ENCODE data around the gene SLC25A24. TPM values are rescaled to one million over a fixed set of nuclear protein-coding genes. Genes with fewer than 3 reads are reported as not detected.

Gene SLC25A24
- total RNA-seq, 1 experiment from 2014 or later, result 21.0 TPM

GRCh38 chr1:108130794-108131193 lies 69.3 kb downstream of the SLC25A24 start:
- Mint-ChIP-seq H3K9me3 (ENCODE audit: unreplicated experiment) (peaks cover 8% of the 10 kb centered on the region), H3K27ac (ENCODE audit: low read depth, unreplicated experiment) (no peak overlapping the region), H3K4me1 (ENCODE audit: insufficient read depth, unreplicated experiment) (no peaks in the 10 kb centered on the region), H3K27me3 (ENCODE audit: insufficient read depth, unreplicated experiment) (no peaks in the 10 kb centered on the region), H3K36me3 (ENCODE audit: insufficient read depth, unreplicated experiment) (peaks cover 26% of the 10 kb centered on the region), H3K4me3 (ENCODE audit: unreplicated experiment) (no peak overlapping the region)
- ChIA-PET POLR2A (no interaction called here), CTCF (interaction anchor here (0.7 to 8.0 kb wide), 3 partner anchors 70 to 378 kb away, joined by 3 to 382 read pairs (median 6); partner anchors contain the start of gene SLC25A24)
- TF ChIP-seq CTCF (IDR thresholded peaks at IDR 0.05; ENCODE audit: unreplicated experiment), result no peak
- intact Hi-C loops (cut with micrococcal nuclease), result no loop called here
- DNase-seq (ENCODE audit: unreplicated experiment), result no peak
- BruUV-seq (replicated peaks), result no TSS peak

GRCh38 chr1:108129999-108130398 lies 70.1 kb downstream of the SLC25A24 start:
- no peaks in the 10 kb centered on the region for H3K27me3 Mint-ChIP-seq (ENCODE audit: insufficient read depth, unreplicated experiment)
- no peaks in the 10 kb centered on the region for H3K4me1 Mint-ChIP-seq (ENCODE audit: insufficient read depth, unreplicated experiment)
- ChIA-PET POLR2A (interaction anchor here (1.8 kb wide), 1 partner anchor 348 kb away, joined by 7 read pairs; no protein-coding TSS in a partner anchor), CTCF (interaction anchor here (0.7 to 8.0 kb wide), 5 partner anchors 70 to 605 kb away, joined by 3 to 382 read pairs (median 4); partner anchors contain the start of gene SLC25A24)
- no TSS peak for BruUV-seq (replicated peaks)
- no peak for DNase-seq (ENCODE audit: unreplicated experiment)
- H3K27ac Mint-ChIP-seq (ENCODE audit: low read depth, unreplicated experiment), result no peak overlapping the region
- no peak overlapping the region for H3K4me3 Mint-ChIP-seq (ENCODE audit: unreplicated experiment)
- H3K36me3 Mint-ChIP-seq (ENCODE audit: insufficient read depth, unreplicated experiment), result peaks cover 26% of the 10 kb centered on the region
- intact Hi-C loops (cut with micrococcal nuclease), result loop anchor here (10.0 kb wide), 2 partner anchors 165 to 375 kb away; partner anchors contain the start of gene VAV3
- peaks cover 8% of the 10 kb centered on the region for H3K9me3 Mint-ChIP-seq (ENCODE audit: unreplicated experiment)
- TF ChIP-seq CTCF (IDR thresholded peaks at IDR 0.05; ENCODE audit: unreplicated experiment), result no peak

- intact Hi-C loops (cut with micrococcal nuclease), result loop anchor here (1.0 to 10.0 kb wide), 6 partner anchors 161 to 379 kb away; partner anchors contain the start of gene VAV3
- H3K27me3 Mint-ChIP-seq (ENCODE audit: insufficient read depth, unreplicated experiment), result peaks cover 14% of the 10 kb centered on the region
- POLR2A ChIA-PET, result interaction anchor here (0.6 to 2.8 kb wide), 6 partner anchors 74 to 349 kb away, joined by 3 to 31 read pairs (median 4); partner anchors contain the start of gene SLC25A24
- H3K36me3 Mint-ChIP-seq (ENCODE audit: insufficient read depth, unreplicated experiment), result peaks cover 6% of the 10 kb centered on the region
- peak; percentile 82 for DNase-seq (ENCODE audit: unreplicated experiment)
- no peak overlapping the region for H3K27ac Mint-ChIP-seq (ENCODE audit: low read depth, unreplicated experiment)
- H3K4me3 Mint-ChIP-seq (ENCODE audit: unreplicated experiment), result no peak overlapping the region
- no peaks in the 10 kb centered on the region for H3K4me1 Mint-ChIP-seq (ENCODE audit: insufficient read depth, unreplicated experiment)
- no peaks in the 10 kb centered on the region for H3K9me3 Mint-ChIP-seq (ENCODE audit: unreplicated experiment)
- CTCF ChIA-PET, result interaction anchor here (0.5 to 8.0 kb wide), 39 partner anchors 8 to 818 kb away, joined by 3 to 382 read pairs (median 4); partner anchors contain the start of genes SLC25A24 and VAV3
- peak; percentile 90 for TF ChIP-seq CTCF (IDR thresholded peaks at IDR 0.05; ENCODE audit: unreplicated experiment)
- no TSS peak for BruUV-seq (replicated peaks)
These were observed 74.6 kb downstream of the SLC25A24 start for GRCh38 chr1:108125312-108126138.

Measured in MCF 10A (cell line).